Liver (tissue), 3 donors: ENCODE data around the gene PALM3.

Experiments
- EGR1 ChIP-seq, 2 donors: IDR thresholded peaks; 2 replicates each; pipeline ENCODE4 v1.6.1; 2016 to 2018; ENCODE audit warnings: antibody characterized with exemption in 2 of 2, low read depth in 2 of 2
- FOXA1 ChIP-seq: IDR thresholded peaks from 2 replicates; pipeline ENCODE4 v1.6.1; 2016; ENCODE audit warnings: antibody characterized with exemption
- GABPA ChIP-seq, 2 donors: IDR thresholded peaks in 1 of 2; conservative IDR thresholded peaks in 1 of 2; 2 replicates each; pipeline ENCODE4 v1.6.1; 2016; ENCODE audit warnings: antibody characterized with exemption in 2 of 2, mild to moderate bottlenecking in 1 of 2, moderate library complexity in 1 of 2
- JUND ChIP-seq, 2 donors: IDR thresholded peaks; 2 replicates each; pipeline ENCODE4 v1.6.1; 2016; ENCODE audit warnings: antibody characterized with exemption in 2 of 2
- RAD21 ChIP-seq, 2 donors: IDR thresholded peaks; 2 replicates each; pipeline ENCODE4 v1.6.1; 2016; ENCODE audit warnings: antibody characterized with exemption in 2 of 2, mild to moderate bottlenecking in 2 of 2
- RXRA ChIP-seq, 2 donors: IDR thresholded peaks; 2 replicates each; pipeline ENCODE4 v1.6.1; 2017 to 2018; ENCODE audit warnings: antibody characterized with exemption in 2 of 2, mild to moderate bottlenecking in 1 of 2
- SP1 ChIP-seq: IDR thresholded peaks from 2 replicates; pipeline ENCODE4 v1.6.1; 2018; ENCODE audit warnings: antibody characterized with exemption, mild to moderate bottlenecking
- TAF1 ChIP-seq: conservative IDR thresholded peaks from 2 replicates; pipeline ENCODE4 v1.6.1; 2016; ENCODE audit warnings: antibody characterized with exemption, mild to moderate bottlenecking
- YY1 ChIP-seq: IDR thresholded peaks from 2 replicates; pipeline ENCODE4 v1.6.1; 2016; ENCODE audit warnings: antibody characterized with exemption, mild to moderate bottlenecking
- TF ChIP-seq, protein P1 (sequence below): fragments of 150-350 bp; IDR thresholded peaks from 2 replicates; pipeline ENCODE4 v1.5.1; 2017; ENCODE audit warnings: improper control_type of control experiment, low read depth, low read length; ENCODE audit not compliant: missing input control
- TF ChIP-seq, protein P2 (sequence below): IDR thresholded peaks from 2 replicates; pipeline ENCODE4 v1.6.1; 2016; ENCODE audit warnings: antibody characterized with exemption
- TF ChIP-seq, protein P3 (sequence below): IDR thresholded peaks from 2 replicates; pipeline ENCODE4 v1.6.1; 2016; ENCODE audit warnings: antibody characterized with exemption
- TF ChIP-seq, protein P4 (sequence below): IDR thresholded peaks from 2 replicates; pipeline ENCODE4 v1.6.1; 2016; ENCODE audit warnings: antibody characterized with exemption, mild to moderate bottlenecking
- TF ChIP-seq, protein P5 (sequence below): IDR thresholded peaks from 2 replicates; pipeline ENCODE4 v1.6.1; 2016; ENCODE audit warnings: antibody characterized with exemption
- donor health status: healthy.
- donor health status: healthy.

DNA sequence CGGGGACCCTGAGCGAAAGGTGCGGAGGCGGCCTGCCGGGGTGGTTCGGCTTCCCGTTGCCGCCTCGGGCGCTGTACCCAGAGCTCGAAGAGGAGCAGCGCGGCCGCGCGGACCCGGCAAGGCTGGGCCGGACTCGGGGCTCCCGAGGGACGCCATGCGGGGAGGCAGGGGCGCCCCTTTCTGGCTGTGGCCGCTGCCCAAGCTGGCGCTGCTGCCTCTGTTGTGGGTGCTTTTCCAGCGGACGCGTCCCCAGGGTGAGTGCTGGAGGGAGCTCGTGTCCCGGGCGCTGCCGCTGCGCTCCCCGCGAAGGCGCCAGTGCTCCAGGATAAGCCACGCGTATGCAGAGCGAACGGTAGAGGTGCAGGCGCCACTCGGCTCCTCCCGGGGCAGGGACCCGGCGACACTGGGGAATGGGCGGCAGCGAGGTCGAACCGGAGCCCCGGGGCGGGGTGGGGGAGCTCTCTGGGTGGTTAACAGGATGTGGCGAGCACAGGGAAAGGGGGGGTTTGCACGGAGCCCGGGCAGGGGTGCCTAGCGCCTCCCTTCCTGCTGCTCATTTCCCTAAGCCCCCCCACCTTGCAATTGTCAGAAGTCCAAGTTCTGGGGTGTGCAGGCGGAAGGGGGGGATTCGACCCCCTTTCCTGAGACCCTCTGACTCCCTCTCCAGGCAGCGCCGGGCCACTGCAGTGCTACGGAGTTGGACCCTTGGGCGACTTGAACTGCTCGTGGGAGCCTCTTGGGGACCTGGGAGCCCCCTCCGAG lies 30.0 kb downstream of the PALM3 start, which contains the start of gene IL27RA:
- TF ChIP-seq, protein P1, sequence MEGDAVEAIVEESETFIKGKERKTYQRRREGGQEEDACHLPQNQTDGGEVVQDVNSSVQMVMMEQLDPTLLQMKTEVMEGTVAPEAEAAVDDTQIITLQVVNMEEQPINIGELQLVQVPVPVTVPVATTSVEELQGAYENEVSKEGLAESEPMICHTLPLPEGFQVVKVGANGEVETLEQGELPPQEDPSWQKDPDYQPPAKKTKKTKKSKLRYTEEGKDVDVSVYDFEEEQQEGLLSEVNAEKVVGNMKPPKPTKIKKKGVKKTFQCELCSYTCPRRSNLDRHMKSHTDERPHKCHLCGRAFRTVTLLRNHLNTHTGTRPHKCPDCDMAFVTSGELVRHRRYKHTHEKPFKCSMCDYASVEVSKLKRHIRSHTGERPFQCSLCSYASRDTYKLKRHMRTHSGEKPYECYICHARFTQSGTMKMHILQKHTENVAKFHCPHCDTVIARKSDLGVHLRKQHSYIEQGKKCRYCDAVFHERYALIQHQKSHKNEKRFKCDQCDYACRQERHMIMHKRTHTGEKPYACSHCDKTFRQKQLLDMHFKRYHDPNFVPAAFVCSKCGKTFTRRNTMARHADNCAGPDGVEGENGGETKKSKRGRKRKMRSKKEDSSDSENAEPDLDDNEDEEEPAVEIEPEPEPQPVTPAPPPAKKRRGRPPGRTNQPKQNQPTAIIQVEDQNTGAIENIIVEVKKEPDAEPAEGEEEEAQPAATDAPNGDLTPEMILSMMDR, result peak; percentile 48
- TF ChIP-seq SP1 (no peak), RXRA (IDR thresholded peaks at IDR 0.05) (no peak), RAD21 (IDR thresholded peaks at IDR 0.05) (peak; percentile 40 to 55), YY1 (no peak), TAF1 (no peak), EGR1 (IDR thresholded peaks at IDR 0.05; ENCODE audit: low read depth in 2 of 2) (no peak), GABPA (IDR thresholded peaks at IDR 0.05 in 1 of 2, conservative IDR thresholded peaks at IDR 0.05 in 1 of 2) (no peak), FOXA1 (no peak), JUND (IDR thresholded peaks at IDR 0.05) (no peak)
- TF ChIP-seq, protein P2, sequence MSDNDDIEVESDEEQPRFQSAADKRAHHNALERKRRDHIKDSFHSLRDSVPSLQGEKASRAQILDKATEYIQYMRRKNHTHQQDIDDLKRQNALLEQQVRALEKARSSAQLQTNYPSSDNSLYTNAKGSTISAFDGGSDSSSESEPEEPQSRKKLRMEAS, result no peak
- TF ChIP-seq, protein P3, sequence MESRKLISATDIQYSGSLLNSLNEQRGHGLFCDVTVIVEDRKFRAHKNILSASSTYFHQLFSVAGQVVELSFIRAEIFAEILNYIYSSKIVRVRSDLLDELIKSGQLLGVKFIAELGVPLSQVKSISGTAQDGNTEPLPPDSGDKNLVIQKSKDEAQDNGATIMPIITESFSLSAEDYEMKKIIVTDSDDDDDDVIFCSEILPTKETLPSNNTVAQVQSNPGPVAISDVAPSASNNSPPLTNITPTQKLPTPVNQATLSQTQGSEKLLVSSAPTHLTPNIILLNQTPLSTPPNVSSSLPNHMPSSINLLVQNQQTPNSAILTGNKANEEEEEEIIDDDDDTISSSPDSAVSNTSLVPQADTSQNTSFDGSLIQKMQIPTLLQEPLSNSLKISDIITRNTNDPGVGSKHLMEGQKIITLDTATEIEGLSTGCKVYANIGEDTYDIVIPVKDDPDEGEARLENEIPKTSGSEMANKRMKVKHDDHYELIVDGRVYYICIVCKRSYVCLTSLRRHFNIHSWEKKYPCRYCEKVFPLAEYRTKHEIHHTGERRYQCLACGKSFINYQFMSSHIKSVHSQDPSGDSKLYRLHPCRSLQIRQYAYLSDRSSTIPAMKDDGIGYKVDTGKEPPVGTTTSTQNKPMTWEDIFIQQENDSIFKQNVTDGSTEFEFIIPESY, result no peak
- TF ChIP-seq, protein P4, sequence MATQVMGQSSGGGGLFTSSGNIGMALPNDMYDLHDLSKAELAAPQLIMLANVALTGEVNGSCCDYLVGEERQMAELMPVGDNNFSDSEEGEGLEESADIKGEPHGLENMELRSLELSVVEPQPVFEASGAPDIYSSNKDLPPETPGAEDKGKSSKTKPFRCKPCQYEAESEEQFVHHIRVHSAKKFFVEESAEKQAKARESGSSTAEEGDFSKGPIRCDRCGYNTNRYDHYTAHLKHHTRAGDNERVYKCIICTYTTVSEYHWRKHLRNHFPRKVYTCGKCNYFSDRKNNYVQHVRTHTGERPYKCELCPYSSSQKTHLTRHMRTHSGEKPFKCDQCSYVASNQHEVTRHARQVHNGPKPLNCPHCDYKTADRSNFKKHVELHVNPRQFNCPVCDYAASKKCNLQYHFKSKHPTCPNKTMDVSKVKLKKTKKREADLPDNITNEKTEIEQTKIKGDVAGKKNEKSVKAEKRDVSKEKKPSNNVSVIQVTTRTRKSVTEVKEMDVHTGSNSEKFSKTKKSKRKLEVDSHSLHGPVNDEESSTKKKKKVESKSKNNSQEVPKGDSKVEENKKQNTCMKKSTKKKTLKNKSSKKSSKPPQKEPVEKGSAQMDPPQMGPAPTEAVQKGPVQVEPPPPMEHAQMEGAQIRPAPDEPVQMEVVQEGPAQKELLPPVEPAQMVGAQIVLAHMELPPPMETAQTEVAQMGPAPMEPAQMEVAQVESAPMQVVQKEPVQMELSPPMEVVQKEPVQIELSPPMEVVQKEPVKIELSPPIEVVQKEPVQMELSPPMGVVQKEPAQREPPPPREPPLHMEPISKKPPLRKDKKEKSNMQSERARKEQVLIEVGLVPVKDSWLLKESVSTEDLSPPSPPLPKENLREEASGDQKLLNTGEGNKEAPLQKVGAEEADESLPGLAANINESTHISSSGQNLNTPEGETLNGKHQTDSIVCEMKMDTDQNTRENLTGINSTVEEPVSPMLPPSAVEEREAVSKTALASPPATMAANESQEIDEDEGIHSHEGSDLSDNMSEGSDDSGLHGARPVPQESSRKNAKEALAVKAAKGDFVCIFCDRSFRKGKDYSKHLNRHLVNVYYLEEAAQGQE, result no peak
- TF ChIP-seq, protein P5, sequence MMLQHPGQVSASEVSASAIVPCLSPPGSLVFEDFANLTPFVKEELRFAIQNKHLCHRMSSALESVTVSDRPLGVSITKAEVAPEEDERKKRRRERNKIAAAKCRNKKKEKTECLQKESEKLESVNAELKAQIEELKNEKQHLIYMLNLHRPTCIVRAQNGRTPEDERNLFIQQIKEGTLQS, result no peak
